Mesodermal cell (in vitro differentiated cells): ENCODE measurements around the gene ZNF764.
"Not testable (repeated sequence)": the region's sequence is repeated elsewhere in the genome, so short reads cannot be mapped to it uniquely, and the experiment has no call there.

ENCODE experiments used
- H3K27ac ChIP-seq: 2 replicates; pipeline ENCODE4 v1.7.0; 2013; ENCODE audit warnings: mild to moderate bottlenecking, low read depth, low read length, moderate library complexity; ENCODE audit not compliant: severe bottlenecking
- H3K36me3 ChIP-seq: 2 replicates; pipeline ENCODE4 v1.7.1; 2013; ENCODE audit warnings: mild to moderate bottlenecking, low read length, moderate library complexity; ENCODE audit not compliant: control insufficient read depth, insufficient read depth
- H3K4me1 ChIP-seq: one replicate; pipeline ENCODE4 v1.7.1; 2013; ENCODE audit warnings: mild to moderate bottlenecking, low read length; ENCODE audit not compliant: insufficient read depth, control insufficient read depth, poor library complexity, severe bottlenecking
- H3K4me3 ChIP-seq: 2 replicates; pipeline ENCODE4 v1.7.0; 2013; ENCODE audit warnings: low read length, control low read depth, mild to moderate bottlenecking; ENCODE audit not compliant: insufficient read depth, poor library complexity, severe bottlenecking; ENCODE audit errors: extremely low read depth
- H3K9me3 ChIP-seq: 2 replicates; pipeline ENCODE4 v1.7.1; 2013; ENCODE audit warnings: mild to moderate bottlenecking, low read length, moderate library complexity; ENCODE audit not compliant: control insufficient read depth
- WGBS, 2 experiments: methylation state at CpG; one replicate each; pipeline ENCODE4 v1.1.5; 2013; ENCODE audit warnings: missing lambda C conversion rate in 2 of 2; ENCODE audit not compliant: insufficient coverage in 2 of 2; 5-methylcytosine and 5-hydroxymethylcytosine counted together

ZNF764 gene

GRCh38 chr16:30524575-30525568 is 33.3 kb downstream of the ZNF764 start:
- Histone ChIP-seq H3K9me3 (no peaks in the 10 kb centered on the region), H3K27ac (no peak overlapping the region), H3K4me1 (peaks cover 7% of the 10 kb centered on the region), H3K36me3 (peaks cover 9% of the 10 kb centered on the region), H3K4me3 (no peak overlapping the region)
- 96 to 98% methylated on average over 52 to 60 of the region's 60 CpGs for WGBS, 2 experiments

GRCh38 chr16:30523768-30524574 is 34.2 kb downstream of the ZNF764 start:
- 93 to 97% methylated on average over 14 to 17 of the region's 26 CpGs for WGBS, 2 experiments
- Histone ChIP-seq H3K4me1 (peaks cover 7% of the 10 kb centered on the region), H3K36me3 (peaks cover 9% of the 10 kb centered on the region), H3K27ac (no peak overlapping the region), H3K4me3 (no peak overlapping the region), H3K9me3 (no peaks in the 10 kb centered on the region)

GRCh38 chr16:30522702-30523463 is 35.3 kb downstream of the ZNF764 start:
- H3K27ac ChIP-seq, H3K4me3 ChIP-seq, H3K4me1 ChIP-seq, H3K9me3 ChIP-seq, H3K36me3 ChIP-seq: not testable (repeated sequence)
- WGBS, 2 experiments: 95 to 100% methylated on average over 8 to 10 of the region's 12 CpGs

- Histone ChIP-seq H3K36me3 (peaks cover 9% of the 10 kb centered on the region), H3K4me3 (no peak overlapping the region), H3K9me3 (no peaks in the 10 kb centered on the region), H3K4me1 (no peaks in the 10 kb centered on the region), H3K27ac (no peak overlapping the region)
- WGBS, 2 experiments: 90 to 96% methylated on average over 9 to 10 of the region's 11 CpGs
These were observed 36.1 kb downstream of the ZNF764 start for GRCh38 chr16:30521873-30522641.

- Histone ChIP-seq H3K36me3 (peaks cover 9% of the 10 kb centered on the region), H3K4me3 (no peak overlapping the region), H3K4me1 (no peaks in the 10 kb centered on the region), H3K27ac (no peak overlapping the region), H3K9me3 (no peaks in the 10 kb centered on the region)
- 94 to 95% methylated on average over 6 to 7 of the region's 7 CpGs for WGBS, 2 experiments
These were observed 36.7 kb downstream of the ZNF764 start for GRCh38 chr16:30521476-30521872.

- H3K9me3 ChIP-seq: no peaks in the 10 kb centered on the region
- peaks cover 3% of the 10 kb centered on the region for H3K36me3 ChIP-seq
- 92 to 93% methylated on average over 19 to 20 of the region's 20 CpGs for WGBS, 2 experiments
- H3K27ac ChIP-seq: no peak overlapping the region
- H3K4me1 ChIP-seq: no peaks in the 10 kb centered on the region
- H3K4me3 ChIP-seq: no peak overlapping the region
These were observed 38.8 kb downstream of the ZNF764 start for GRCh38 chr16:30519120-30520049.

- H3K36me3 ChIP-seq: no peaks in the 10 kb centered on the region
- H3K4me1 ChIP-seq: no peaks in the 10 kb centered on the region
- no peaks in the 10 kb centered on the region for H3K9me3 ChIP-seq
- WGBS, 2 experiments: 82 to 90% methylated on average over 6 to 7 of the region's 10 CpGs
- no peak overlapping the region for H3K27ac ChIP-seq
- H3K4me3 ChIP-seq: no peak overlapping the region
These were observed 39.6 kb downstream of the ZNF764 start for GRCh38 chr16:30518552-30518951.

- no peaks in the 10 kb centered on the region for H3K36me3 ChIP-seq
- WGBS, 2 experiments: 80 to 92% methylated on average over 1 to 2 of the region's 2 CpGs
- H3K4me1 ChIP-seq: no peaks in the 10 kb centered on the region
- no peak overlapping the region for H3K4me3 ChIP-seq
- no peaks in the 10 kb centered on the region for H3K9me3 ChIP-seq
- no peak overlapping the region for H3K27ac ChIP-seq
These were observed 42.9 kb downstream of the ZNF764 start for GRCh38 chr16:30515275-30515674.

- WGBS, 2 experiments: 90 to 93% methylated on average over 1 to 2 of the region's 3 CpGs
These were observed 46.7 kb downstream of the ZNF764 start for GRCh38 chr16:30511509-30511908.

More at GRCh38 chr16:30511509-30511908, 46.7 kb downstream of the ZNF764 start:
- Histone ChIP-seq H3K27ac (no peak overlapping the region), H3K4me3 (no peak overlapping the region), H3K9me3 (no peaks in the 10 kb centered on the region), H3K36me3 (no peaks in the 10 kb centered on the region), H3K4me1 (no peaks in the 10 kb centered on the region)
